Trophoblast cell (in vitro differentiated cells and primary cell): ENCODE data around the gene ACOT4.
A peak's percentile ranks its signal among the peaks of the same experiment; 100 is the strongest.
"Not testable (repeated sequence)": the region's sequence is repeated elsewhere in the genome, so short reads cannot be mapped to it uniquely, and the experiment has no call there.

ENCODE experiments used
- DNase-seq, 2 donors: peaks; one replicate each; pipeline ENCODE4 v3.0.0-alpha.2; 2016
- H2AFZ ChIP-seq: 2 replicates; pipeline ENCODE4 v1.6.1; 2013; ENCODE audit warnings: low read length, moderate library complexity, mild to moderate bottlenecking; ENCODE audit not compliant: insufficient read depth, poor library complexity
- H2AK5ac ChIP-seq: 2 replicates; pipeline ENCODE4 v1.6.1; 2013; ENCODE audit warnings: mild to moderate bottlenecking, low read length
- H2BK120ac ChIP-seq: 2 replicates; pipeline ENCODE4 v1.6.1; 2013; ENCODE audit warnings: low read length, mild to moderate bottlenecking, moderate library complexity; ENCODE audit not compliant: insufficient read depth, poor library complexity
- H2BK12ac ChIP-seq: 2 replicates; pipeline ENCODE4 v1.6.1; 2013; ENCODE audit warnings: mild to moderate bottlenecking, low read length, moderate library complexity
- H2BK5ac ChIP-seq: 2 replicates; pipeline ENCODE4 v1.6.1; 2013; ENCODE audit warnings: low read length, low read depth, moderate library complexity, mild to moderate bottlenecking; ENCODE audit not compliant: poor library complexity
- H3K14ac ChIP-seq: 2 replicates; pipeline ENCODE4 v1.6.1; 2013; ENCODE audit warnings: mild to moderate bottlenecking, low read length
- H3K18ac ChIP-seq: 2 replicates; pipeline ENCODE4 v1.6.1; 2013; ENCODE audit warnings: mild to moderate bottlenecking, low read length
- H3K23ac ChIP-seq: 2 replicates; pipeline ENCODE4 v1.6.1; 2013; ENCODE audit warnings: low read length
- H3K27ac ChIP-seq: 2 replicates; pipeline ENCODE4 v1.5.1; 2013; ENCODE audit warnings: low read depth, mild to moderate bottlenecking, inconsistent platforms, low read length, moderate library complexity
- H3K27me3 ChIP-seq: 2 replicates; pipeline ENCODE4 v1.6.1; 2013; ENCODE audit warnings: inconsistent platforms, mild to moderate bottlenecking, low read length, moderate library complexity; ENCODE audit not compliant: insufficient read depth
- H3K36me3 ChIP-seq, 2 experiments: 1 replicate in 1 of 2; 2 replicates in 1 of 2; pipeline ENCODE4 v1.6.1; 2013; ENCODE audit warnings: low read length in 2 of 2, mild to moderate bottlenecking in 2 of 2, moderate library complexity in 1 of 2; ENCODE audit not compliant: insufficient read depth in 2 of 2, control insufficient read depth in 1 of 2
- H3K4ac ChIP-seq: 2 replicates; pipeline ENCODE4 v1.6.1; 2013; ENCODE audit warnings: low read depth, mild to moderate bottlenecking, low read length, moderate library complexity
- H3K4me1 ChIP-seq, 2 experiments: 1 replicate in 1 of 2; 2 replicates in 1 of 2; pipeline ENCODE4 v1.6.1; 2013; ENCODE audit warnings: low read length in 2 of 2, mild to moderate bottlenecking in 2 of 2, moderate library complexity in 1 of 2; ENCODE audit not compliant: insufficient read depth in 2 of 2, control insufficient read depth in 1 of 2
- H3K4me2 ChIP-seq: 2 replicates; pipeline ENCODE4 v1.6.1; 2013; ENCODE audit warnings: inconsistent platforms, mild to moderate bottlenecking, low read length, moderate library complexity
- H3K4me3 ChIP-seq: 2 replicates; pipeline ENCODE4 v1.5.1; 2013; ENCODE audit warnings: mild to moderate bottlenecking, low read depth, low read length, inconsistent platforms
- H3K79me1 ChIP-seq: one replicate; pipeline ENCODE4 v1.6.1; 2013; ENCODE audit warnings: low read length
- H3K79me2 ChIP-seq: 2 replicates; pipeline ENCODE4 v1.6.1; 2013; ENCODE audit warnings: low read length, mild to moderate bottlenecking; ENCODE audit not compliant: control insufficient read depth, insufficient read depth, poor library complexity
- H3K9ac ChIP-seq: 2 replicates; pipeline ENCODE4 v1.6.1; 2013; ENCODE audit warnings: mild to moderate bottlenecking, low read length
- H3K9me3 ChIP-seq: 2 replicates; pipeline ENCODE4 v1.6.1; 2013; ENCODE audit warnings: low read depth, mild to moderate bottlenecking, control low read depth, inconsistent platforms, low read length; ENCODE audit not compliant: insufficient read depth
- H4K12ac ChIP-seq: 2 replicates; pipeline ENCODE4 v1.6.1; 2013; ENCODE audit warnings: low read depth, mild to moderate bottlenecking, low read length, moderate library complexity
- H4K8ac ChIP-seq: 2 replicates; pipeline ENCODE4 v1.6.1; 2013; ENCODE audit warnings: low read depth, mild to moderate bottlenecking, low read length, moderate library complexity
- H4K91ac ChIP-seq: one replicate; pipeline ENCODE4 v1.6.1; 2013; ENCODE audit warnings: low read depth, mild to moderate bottlenecking, low read length, moderate library complexity
- WGBS: extraction: QIAGEN DNeasy Blood & Tissue Kit; methylation state at CpG from one replicate; pipeline ENCODE4 v1.1.7; 2013; ENCODE audit warnings: missing lambda C conversion rate; ENCODE audit not compliant: insufficient read length, insufficient coverage; ENCODE audit errors: extremely low coverage; 5-methylcytosine and 5-hydroxymethylcytosine counted together

ACOT4 gene

GRCh38 chr14:73589116-73589515 lies 2.6 kb upstream of the ACOT4 start:
- Histone ChIP-seq H2BK5ac (no peak overlapping the region), H4K8ac (no peak overlapping the region), H3K4ac (no peak overlapping the region), H4K12ac (no peak overlapping the region), H3K4me2 (no peak overlapping the region), H3K27ac (no peak overlapping the region), H3K14ac (no peak overlapping the region), H2AK5ac (no peak overlapping the region), H3K27me3 (no peaks in the 10 kb centered on the region), H2BK12ac (no peak overlapping the region), H3K79me1 (peaks cover 4% of the 10 kb centered on the region), H4K91ac (no peak overlapping the region), H3K23ac (no peak overlapping the region), H3K36me3 (no peaks in the 10 kb centered on the region), H3K9ac (no peak overlapping the region), H3K4me3 (no peak overlapping the region), H3K79me2 (peaks cover 2% of the 10 kb centered on the region), H3K4me1 (peaks cover 0 to 3% of the 10 kb centered on the region in 2 experiments), H2AFZ (no peak overlapping the region), H3K9me3 (no peaks in the 10 kb centered on the region), H3K18ac (no peak overlapping the region), H2BK120ac (no peak overlapping the region)
- WGBS = no CpG with 5 or more reads among the region's 4 CpGs
- no peak for DNase-seq

GRCh38 chr14:73590673-73591004 lies 1.0 kb upstream of the ACOT4 start:
- H3K9ac ChIP-seq, H3K23ac ChIP-seq, H2BK5ac ChIP-seq, H2AK5ac ChIP-seq, H3K27me3 ChIP-seq, H3K4me3 ChIP-seq, H2AFZ ChIP-seq, H3K4me2 ChIP-seq, H3K79me1 ChIP-seq, H3K9me3 ChIP-seq, H3K79me2 ChIP-seq, H2BK12ac ChIP-seq, H4K8ac ChIP-seq, H3K36me3 ChIP-seq, H3K14ac ChIP-seq, H2BK120ac ChIP-seq, H4K12ac ChIP-seq, H3K27ac ChIP-seq, H3K4me1 ChIP-seq, H3K18ac ChIP-seq, H3K4ac ChIP-seq, H4K91ac ChIP-seq, DNase-seq: not testable (repeated sequence)
- no CpG with 5 or more reads among the region's 32 CpGs for WGBS

DNA sequence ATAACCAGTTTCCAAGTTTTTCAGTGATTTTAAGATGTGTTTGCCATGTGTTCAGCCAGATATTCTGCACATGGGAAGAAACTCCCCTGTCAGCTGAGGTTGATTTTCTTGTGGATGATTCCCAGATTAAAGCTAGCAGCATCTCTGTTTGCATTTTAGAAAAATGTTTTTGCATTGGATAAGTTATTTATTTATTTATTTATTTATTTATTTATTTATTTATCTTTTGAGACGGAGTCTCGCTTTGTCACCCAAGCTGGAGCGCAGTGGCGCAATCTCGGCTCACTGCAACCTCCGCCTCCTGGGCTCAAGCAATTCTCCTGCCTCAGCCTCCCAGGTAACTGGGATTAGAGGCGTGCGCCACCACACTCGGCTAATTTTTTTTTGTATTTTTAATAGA lies 2.8 kb downstream of the ACOT4 start:
- H3K9me3 ChIP-seq = no peaks in the 10 kb centered on the region
- H2AK5ac ChIP-seq = no peak overlapping the region
- no peak overlapping the region for H3K27ac ChIP-seq
- H3K79me2 ChIP-seq = peaks cover 2% of the 10 kb centered on the region
- H3K23ac ChIP-seq = no peak overlapping the region
- DNase-seq = no peak
- H4K12ac ChIP-seq = no peak overlapping the region
- no peak overlapping the region for H4K8ac ChIP-seq
- no peak overlapping the region for H2AFZ ChIP-seq
- H3K4me1 ChIP-seq = peaks cover 0 to 3% of the 10 kb centered on the region in 2 experiments
- no peak overlapping the region for H3K9ac ChIP-seq
- no peak overlapping the region for H3K14ac ChIP-seq
- WGBS = no CpG with 5 or more reads among the region's 9 CpGs
- H3K27me3 ChIP-seq = no peaks in the 10 kb centered on the region
- no peak overlapping the region for H4K91ac ChIP-seq
- no peak overlapping the region for H2BK5ac ChIP-seq
- H3K4me3 ChIP-seq = no peak overlapping the region
- peaks cover 4% of the 10 kb centered on the region for H3K79me1 ChIP-seq
- no peak overlapping the region for H2BK12ac ChIP-seq
- no peak overlapping the region for H3K4ac ChIP-seq
- H3K18ac ChIP-seq = no peak overlapping the region
- H3K36me3 ChIP-seq = no peaks in the 10 kb centered on the region
- H2BK120ac ChIP-seq = no peak overlapping the region
- no peak overlapping the region for H3K4me2 ChIP-seq

DNA sequence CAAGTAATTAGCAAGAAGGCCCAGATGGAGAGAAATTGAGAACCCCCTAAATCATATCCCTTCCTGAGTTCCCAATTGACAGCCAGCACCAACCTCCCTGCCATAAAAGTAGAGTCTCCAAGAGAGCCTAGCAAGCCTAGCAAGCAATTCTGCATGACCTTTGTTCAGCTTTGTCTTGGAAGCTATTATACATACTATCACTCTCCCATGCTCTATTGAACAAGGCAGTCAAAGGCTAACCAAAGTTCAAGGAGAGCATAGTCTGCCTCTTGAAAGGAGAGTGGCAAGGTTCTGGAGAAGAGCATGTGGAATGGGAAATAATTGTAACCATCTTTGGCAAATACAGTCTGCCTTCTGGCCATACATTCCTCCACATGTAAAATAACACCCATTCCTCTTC lies 7.8 kb downstream of the ACOT4 start:
- Histone ChIP-seq H2BK120ac (no peak overlapping the region), H4K12ac (no peak overlapping the region), H3K27me3 (no peaks in the 10 kb centered on the region), H3K18ac (no peak overlapping the region), H2BK12ac (no peak overlapping the region), H3K4me2 (no peak overlapping the region), H3K9me3 (no peaks in the 10 kb centered on the region), H3K23ac (no peak overlapping the region), H4K8ac (no peak overlapping the region), H2BK5ac (no peak overlapping the region), H3K4me1 (no peaks in the 10 kb centered on the region), H4K91ac (no peak overlapping the region), H3K4ac (no peak overlapping the region), H3K36me3 (no peaks in the 10 kb centered on the region), H3K79me1 (no peaks in the 10 kb centered on the region), H3K27ac (no peak overlapping the region), H3K9ac (no peak overlapping the region), H3K79me2 (no peaks in the 10 kb centered on the region), H2AFZ (no peak overlapping the region), H3K14ac (no peak overlapping the region), H3K4me3 (no peak overlapping the region), H2AK5ac (no peak overlapping the region)
- no peak for DNase-seq

DNA sequence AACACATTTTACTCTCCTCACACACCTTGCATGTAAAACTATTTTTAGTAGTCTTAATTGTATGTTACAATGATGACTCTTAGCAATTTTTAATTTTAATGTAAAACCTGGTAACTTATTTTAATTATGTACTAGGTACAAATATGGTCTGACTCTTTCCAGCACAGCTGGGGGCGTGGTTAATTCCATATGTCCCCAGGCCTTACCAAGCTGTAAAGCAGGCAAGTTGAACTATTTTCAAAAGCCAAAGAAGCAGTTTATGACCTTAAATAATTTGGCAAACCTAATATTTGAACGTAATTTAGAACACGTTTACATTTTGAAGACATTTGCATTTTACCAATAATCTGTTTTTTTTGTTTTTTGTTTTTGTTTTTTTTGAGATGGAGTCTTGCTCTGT lies 11.3 kb downstream of the ACOT4 start:
- no CpG with 5 or more reads among the region's 3 CpGs for WGBS
- Histone ChIP-seq H3K27ac (no peak overlapping the region), H2BK120ac (no peak overlapping the region), H3K4me2 (no peak overlapping the region), H3K79me1 (no peaks in the 10 kb centered on the region), H4K8ac (no peak overlapping the region), H3K79me2 (no peaks in the 10 kb centered on the region), H3K23ac (no peak overlapping the region), H4K12ac (no peak overlapping the region), H3K27me3 (no peaks in the 10 kb centered on the region), H2AFZ (no peak overlapping the region), H3K36me3 (no peaks in the 10 kb centered on the region), H3K18ac (no peak overlapping the region), H3K9ac (no peak overlapping the region), H3K14ac (no peak overlapping the region), H2AK5ac (no peak overlapping the region), H4K91ac (no peak overlapping the region), H3K4me1 (no peaks in the 10 kb centered on the region), H3K9me3 (no peaks in the 10 kb centered on the region), H2BK12ac (no peak overlapping the region), H3K4ac (no peak overlapping the region), H3K4me3 (no peak overlapping the region), H2BK5ac (no peak overlapping the region)
- peak; percentile 34 to 56 for DNase-seq
